DMS153 (cell line): Measurements from ENCODE around the gene ALDH3A1.
A peak's percentile ranks its signal among the peaks of the same experiment; 100 is the strongest.

Source experiments
- DNase-seq: peaks from one replicate; lab custom pipeline; 2025; lab: John Stamatoyannopoulos, UW

The ALDH3A1 gene

DNA sequence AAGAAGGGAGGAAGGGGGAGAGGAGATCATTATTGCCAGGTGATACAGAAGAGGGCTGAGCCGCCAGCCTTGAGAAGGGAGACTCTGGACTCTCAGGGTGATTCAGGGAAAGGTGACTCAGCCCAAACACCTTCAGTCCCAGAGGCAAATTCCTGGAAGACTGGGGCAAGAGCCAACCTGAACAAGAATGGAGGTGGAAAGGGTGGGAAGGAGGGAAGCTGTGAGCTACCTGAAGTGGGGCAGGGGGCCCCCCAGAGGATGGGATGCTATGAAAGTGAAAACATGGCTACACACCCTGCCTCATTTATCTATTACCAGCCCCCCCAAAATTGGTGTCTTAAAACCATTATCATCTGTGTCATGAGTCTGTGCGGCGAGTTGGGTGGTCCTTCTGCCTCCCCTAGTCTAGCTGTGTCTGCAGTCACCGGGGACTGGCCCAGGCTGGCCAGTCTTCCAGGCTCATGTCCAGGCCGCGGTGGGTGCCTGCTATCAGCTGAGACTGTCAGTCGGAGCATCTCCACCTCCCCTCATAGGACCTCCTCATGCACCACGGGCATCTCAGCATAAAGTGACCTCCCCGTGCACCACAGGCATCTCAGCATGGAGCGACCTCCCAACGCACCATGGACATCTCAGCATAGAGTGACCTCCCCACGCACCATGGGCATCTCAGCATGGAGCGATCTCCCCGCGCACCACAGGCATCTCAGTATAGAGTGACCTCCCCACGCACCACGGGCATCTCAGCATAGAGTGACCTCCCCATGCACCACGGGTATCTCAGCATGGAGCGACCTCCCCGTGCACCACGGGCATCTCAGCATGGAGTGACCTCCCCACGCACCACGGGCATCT is 28.5 kb downstream of the ALDH3A1 start:
- no peak for DNase-seq

DNA sequence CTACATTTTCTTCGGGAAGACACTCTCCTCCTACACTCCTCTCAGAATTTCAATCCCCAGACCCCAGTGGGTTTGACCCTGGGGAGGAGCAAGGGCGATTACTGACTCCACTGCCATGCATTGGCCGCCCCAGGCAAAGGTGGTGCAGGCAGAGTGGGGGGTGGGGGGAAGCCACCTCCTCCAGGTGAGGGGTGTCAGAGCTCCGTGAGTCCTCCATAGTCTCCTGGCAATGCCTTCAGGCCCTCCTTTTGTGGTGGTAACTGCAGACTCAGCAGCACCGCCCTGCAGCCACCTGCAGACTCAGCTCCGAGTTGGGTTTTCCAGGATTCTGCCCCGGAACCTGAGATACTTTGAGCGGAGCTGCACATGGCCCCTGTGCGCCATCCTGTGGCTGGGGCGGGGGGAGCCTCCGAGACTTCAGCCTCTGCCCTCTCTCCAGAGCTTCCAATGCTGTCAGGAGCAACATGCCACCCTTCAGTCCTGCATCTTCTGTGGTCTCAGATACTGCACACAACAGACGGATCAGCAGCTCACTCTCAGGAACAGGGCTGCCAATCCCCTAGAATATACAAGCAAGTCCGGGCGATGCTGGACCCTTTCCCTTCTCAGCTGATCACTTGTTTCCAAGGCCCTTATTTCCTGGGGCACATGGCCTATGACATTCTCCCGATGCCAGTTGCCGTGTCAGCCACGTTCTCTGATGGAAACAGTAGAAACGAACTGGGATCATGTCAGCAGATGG is 29.3 kb downstream of the ALDH3A1 start:
- DNase-seq, result no peak

DNA sequence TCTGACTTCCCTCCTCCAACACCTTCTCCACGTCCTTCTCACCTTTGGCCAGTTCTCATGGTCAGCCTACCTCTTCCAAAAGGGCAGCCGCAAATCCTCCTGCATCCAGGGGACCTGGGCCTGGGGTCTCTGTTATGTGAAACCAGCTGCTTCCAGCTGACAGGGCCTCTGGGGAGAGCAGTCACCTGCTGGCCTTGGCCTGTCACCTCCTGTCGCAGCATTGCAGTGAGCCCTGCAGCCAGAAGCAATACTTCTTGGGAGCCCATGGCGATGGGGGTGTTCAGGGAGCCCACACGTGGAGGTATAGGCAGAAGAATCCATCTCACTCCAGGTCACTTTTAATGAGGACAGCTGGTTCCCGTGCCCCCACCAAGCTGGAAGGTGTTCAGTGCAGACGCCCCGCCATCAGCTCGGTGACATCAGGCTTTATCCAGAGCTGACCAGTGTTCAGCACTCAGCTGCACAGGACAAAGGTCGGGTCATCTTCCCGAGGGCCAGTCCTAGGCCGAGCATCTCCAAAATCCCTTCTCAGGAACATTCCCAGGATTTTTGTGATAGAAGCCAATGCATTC is 30.0 kb downstream of the ALDH3A1 start:
- DNase-seq, result no peak

DNA sequence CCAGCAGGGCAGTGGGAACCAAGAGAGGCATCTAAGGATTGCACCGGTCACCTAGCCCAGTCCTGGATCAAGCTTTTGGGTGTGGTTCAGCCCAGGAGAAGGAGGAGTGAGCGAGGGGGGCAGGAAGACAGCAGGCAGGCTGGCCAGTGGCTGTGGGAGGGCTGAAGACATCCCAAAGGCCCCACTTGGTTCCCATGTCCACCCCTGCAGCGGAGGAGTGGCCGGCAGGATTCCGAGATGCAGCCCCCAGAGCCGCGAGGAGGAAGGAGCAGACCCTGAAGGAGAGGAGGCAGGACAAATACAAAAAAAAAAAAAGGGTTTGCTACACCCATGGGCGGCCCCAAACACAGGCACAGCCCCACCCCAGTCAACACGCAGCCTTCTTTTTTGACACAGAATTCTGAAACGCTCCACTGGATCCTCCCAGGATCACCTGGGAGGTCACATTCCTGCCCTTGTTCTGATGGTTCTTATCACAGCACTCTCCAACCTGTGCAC is 30.6 kb downstream of the ALDH3A1 start:
- DNase-seq, result no peak

DNA sequence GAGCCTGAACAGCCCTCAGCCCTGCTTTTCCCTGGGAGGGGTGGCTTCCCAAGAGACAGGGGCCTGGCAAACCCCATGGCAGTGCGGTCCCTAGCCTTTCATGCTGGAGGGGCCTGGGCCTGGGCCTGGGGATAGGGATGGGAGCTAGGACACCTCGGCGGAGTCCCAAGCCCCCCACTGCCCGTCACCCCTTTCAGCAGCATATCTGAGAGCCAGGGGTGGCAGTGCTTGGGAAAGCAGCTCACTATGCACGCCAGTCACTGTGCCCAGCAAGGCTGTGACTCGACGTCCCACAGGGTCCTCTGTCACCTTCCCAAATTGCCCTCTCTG is 31.1 kb downstream of the ALDH3A1 start:
- no peak for DNase-seq

DNA sequence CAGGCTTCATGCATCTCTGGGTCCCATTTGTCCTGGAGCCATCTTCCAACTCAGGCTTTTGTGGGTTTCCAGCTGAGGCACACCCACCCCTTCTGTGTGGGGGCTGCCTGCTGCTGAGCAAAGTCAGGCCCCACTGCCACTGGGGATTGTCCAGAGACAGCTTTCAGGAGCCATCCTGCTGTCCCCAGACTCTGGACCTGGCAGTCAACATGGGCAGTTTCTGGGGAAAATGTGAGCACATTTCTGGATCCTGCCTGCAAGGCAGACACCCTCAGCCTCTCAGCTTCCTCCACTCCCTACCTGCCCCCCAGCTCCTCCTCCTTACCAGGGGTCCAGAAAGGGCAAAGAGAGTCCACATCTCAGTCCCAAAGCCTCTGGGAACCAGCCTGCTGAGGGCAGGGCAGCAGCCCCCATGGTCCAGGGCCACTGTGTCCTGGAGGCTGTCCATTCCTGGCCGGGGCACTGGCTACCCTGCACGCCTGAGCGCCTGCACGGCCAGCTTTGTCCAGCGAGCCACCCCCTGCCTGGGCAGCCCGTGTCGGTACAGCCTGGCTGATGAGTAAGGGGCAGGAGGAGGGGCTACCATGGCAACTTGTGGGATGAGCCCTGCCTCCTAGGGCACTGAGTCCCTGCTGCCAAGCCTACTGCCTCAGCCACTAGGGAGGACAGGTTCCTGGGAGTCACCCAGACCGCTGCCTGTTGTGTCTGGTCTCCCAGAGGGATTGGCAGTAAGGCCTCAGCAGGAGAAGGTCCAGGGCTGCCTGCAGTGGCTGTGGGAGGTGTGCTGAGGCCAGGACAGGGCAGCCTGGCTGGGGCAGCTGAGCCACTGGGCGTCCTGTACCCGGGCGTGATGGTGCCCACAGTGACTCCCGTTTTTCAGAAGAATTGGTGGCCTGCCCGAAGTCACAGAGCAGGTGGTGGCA is 31.7 kb downstream of the ALDH3A1 start, which contains the start of gene SLC47A2:
Gene SLC47A2, minus strand, starts transcription at position 477 of the 923 bp plus-strand sequence. Its CDS starts 29 bp downstream, at position 448.
- no peak for DNase-seq

DNA sequence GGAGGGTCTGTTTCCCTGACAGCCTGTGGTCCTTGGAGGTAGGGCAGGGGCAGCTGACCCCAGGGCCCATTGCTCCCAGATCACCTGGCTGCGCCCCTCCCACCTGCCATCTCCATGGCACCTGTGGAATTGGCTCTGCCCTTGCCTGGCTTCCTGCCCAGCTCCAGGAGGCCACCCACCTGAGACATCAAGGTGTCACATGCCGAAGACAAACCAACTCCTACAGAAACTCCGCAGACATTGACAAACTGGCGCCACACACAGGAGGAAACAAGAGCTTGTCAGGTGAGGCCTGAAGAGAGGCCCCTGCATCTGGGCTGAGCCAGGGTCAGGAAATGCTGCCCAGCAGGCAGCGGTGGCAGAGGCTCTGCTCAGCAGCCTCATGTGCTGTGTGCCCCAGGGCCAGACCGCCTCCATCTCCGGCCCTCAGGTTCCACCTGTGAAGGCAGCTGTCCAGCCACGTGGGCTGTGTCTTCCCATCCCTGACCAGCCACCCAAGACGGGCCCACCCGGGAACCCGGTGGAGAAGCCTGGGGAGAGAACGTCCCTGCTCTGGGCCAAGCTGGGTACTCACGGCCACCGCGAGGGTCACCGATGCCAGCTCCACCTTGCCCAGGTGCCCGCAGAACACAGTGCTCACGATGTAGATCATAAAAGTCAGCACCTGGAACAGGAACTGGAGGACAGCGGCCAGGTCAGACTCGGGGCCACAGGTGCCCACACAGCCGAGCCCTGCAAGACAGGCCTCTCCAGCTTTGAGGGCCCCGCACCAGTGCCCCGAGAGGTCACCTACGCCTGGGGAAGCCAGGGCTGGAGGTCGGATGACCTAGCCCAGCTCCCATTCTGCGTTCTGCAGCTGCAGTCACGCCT is 33.3 kb downstream of the ALDH3A1 start:
- peak; percentile 1 for DNase-seq

DNA sequence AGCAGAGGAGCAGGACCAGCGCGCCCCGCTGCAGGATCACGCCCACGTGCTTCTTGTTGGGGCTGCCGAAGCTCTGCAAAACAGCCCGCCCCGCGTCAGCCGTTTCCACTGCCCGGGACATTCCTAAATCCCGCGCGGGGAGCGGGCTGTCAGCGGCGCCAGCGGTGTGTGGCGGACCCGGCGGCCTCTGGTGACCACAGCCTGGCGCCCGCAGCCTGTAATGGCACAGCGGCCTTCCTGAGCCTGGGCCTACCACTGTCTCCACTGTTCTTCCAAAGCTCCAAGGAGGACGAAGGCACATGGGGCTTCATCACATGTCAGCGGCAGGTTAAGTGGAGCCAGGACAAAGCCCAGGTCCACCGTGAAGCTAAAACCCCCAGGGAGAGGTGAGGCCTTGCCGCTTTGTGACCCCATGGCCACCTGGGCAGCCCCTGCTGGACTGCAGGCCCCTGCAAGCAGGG is 34.2 kb downstream of the ALDH3A1 start:
- DNase-seq, result no peak

DNA sequence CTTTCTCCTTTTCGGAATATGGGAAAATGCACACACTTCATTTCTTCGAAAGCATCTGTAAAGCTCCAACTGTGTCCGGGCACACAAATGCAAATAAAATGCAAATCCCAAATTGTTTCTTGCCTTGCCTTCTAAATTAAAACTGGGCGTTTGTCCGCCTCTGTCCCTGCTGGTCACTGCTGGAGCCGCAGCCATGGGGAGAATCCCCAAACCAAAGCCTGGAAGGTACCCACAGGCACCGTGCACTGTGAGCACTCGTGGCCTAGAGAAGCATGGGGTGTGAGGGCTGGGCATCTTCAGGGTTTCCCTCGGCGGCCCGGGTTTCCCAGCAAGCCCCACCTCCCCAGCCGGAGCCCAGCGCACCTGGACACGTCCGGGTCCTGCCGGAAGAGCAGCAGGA is 34.6 kb downstream of the ALDH3A1 start:
- DNase-seq, result no peak

DNA sequence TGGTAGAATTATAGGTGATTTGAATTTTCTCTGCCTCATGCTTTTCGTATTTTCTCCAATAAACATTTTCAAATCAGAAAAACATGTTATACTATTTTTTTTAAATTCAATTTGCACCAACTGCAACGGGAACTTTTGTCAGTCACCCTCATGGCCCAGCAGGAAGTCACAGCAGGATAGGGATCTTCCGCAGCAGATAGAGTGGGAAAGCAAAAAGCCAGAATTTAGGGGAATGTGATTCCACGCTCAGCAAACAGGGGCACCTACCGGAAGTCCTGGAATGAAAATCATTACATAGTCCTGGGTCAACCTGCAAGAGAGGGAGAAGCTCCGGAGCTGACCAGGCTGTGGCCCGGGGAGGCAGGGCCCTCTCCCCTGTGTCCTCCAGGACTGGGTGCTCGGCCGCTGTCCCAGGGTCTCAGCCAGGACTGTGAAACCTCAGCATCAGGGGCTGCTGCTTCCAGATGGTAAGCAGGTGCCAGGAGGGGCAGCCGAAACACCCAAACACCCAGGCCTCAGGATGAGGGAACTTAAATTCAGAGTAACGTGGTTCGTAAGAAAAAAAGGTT is 35.6 kb downstream of the ALDH3A1 start:
- no peak for DNase-seq

DNA sequence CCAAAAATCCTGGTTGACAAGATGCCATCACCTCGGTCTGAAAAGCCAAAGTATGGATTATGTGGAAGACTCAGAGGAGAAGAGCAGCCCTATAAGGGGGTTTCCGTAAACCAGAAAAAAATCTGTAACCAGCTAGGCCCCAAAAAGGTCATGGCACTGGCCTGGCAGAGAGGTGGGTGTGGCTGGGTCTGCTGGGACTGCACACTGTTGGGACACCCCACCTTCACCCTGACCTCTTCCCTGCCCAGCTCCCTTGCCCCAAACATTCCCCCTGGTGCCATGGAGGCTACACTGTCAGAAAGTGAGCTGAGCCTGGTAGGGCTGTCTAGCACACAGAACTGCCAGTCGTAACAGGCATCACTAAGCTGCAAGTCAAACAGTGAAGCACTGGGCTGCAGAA is 38.3 kb downstream of the ALDH3A1 start:
- no peak for DNase-seq

DNA sequence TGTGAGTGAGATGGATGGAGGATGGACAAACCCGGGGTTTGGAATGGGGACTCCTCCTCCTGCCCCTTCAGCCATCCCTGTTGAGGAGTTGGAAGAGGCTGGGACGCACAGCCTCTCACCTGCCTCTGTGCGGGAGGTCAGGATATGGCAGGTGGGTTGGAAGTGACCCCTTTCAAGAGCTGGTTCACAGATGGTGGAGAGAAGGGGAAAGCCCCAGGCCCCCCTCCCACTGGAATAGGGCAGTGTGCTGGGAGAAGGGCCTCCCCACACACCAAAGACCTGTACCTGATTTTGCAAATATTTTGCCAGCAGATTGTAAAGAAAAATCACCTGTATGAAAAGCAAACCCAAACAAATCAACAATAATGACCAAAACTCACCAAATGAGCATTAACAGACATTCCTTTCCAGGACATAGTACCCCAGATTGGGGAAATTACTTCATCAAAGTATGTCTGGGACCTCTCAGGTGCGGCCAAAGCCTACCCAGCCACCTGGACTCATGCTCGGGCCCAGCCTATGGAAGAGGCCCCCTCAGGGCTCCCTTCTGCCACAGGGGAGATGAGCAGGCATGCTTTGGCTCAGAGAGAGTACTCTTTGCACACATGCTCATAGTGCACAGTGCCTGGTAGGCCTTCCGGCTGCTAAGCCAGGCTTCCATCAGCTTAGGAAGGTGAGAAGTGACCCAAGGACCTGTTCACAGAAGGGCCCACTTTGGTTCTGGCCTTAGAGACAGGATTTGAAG is 39.5 kb downstream of the ALDH3A1 start:
- no peak for DNase-seq

DNA sequence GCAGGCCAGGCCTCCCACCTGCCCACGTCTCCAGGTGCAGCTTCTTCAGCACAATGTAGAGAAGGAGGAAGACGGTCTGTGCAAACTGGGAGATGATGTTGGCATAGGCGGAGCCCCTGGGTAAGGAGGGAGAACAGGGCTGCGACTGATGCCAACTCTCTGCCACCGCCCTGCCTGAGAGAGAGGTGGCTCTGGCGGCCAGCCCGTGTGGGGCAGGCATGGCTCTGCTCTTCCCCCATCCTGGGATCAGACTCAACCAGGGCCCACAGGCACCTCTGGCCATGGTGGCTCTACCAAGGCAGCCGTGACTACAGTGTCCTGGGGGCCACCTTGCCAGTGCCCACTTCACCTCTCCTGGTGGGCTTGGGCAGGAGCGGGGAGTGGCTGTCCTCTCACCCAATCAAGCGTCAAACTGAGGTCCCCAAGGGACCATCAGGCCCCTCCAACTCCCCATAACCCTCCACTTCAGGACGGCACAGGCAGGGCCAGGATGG is 40.3 kb downstream of the ALDH3A1 start:
- no peak for DNase-seq

DNA sequence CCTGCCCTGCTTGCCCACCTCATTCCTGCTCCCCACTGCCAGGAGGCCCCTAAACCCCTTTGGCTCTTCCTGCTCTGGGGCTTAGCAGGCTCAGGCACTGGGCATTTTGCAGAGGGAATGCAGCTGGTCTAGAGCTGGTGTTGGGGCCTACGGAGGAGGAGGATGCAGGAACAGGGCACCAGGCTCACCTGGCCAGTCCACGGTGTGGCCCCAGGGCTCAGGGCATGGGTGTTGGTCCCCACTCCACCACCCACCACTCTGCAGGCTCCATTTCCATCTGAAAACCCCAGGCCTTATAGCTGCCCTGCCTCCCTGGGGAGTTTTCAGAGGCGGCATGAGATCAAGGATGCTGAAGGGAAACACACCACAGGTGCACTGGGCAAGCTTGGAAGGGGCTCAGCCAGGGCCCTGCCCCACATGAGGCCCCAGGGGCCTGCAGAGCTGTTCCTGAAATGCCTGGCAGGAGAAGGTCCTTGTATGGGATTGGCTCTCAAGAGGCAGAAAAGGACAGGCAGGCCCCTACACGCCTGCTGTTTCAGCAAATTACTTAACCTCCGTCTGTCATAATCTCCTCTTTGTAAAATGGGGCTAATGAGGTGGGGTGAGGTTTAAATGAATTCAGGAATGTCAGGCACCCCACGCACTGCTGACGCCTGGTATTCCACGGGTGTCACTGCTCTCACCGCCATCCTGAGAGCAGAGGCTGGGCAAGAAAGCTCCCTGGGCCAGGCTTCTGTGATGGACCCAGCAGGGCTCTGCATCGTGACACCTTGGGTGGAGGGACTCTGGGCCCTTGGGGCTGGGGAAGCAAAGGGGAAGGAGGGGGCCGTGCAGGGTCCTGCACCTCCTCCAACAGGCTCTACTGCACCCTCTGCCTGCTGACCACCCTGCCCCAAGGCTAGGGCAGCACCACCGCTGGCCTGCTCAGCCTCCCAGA is 41.0 kb downstream of the ALDH3A1 start:
- DNase-seq, result peak; percentile 46

DNA sequence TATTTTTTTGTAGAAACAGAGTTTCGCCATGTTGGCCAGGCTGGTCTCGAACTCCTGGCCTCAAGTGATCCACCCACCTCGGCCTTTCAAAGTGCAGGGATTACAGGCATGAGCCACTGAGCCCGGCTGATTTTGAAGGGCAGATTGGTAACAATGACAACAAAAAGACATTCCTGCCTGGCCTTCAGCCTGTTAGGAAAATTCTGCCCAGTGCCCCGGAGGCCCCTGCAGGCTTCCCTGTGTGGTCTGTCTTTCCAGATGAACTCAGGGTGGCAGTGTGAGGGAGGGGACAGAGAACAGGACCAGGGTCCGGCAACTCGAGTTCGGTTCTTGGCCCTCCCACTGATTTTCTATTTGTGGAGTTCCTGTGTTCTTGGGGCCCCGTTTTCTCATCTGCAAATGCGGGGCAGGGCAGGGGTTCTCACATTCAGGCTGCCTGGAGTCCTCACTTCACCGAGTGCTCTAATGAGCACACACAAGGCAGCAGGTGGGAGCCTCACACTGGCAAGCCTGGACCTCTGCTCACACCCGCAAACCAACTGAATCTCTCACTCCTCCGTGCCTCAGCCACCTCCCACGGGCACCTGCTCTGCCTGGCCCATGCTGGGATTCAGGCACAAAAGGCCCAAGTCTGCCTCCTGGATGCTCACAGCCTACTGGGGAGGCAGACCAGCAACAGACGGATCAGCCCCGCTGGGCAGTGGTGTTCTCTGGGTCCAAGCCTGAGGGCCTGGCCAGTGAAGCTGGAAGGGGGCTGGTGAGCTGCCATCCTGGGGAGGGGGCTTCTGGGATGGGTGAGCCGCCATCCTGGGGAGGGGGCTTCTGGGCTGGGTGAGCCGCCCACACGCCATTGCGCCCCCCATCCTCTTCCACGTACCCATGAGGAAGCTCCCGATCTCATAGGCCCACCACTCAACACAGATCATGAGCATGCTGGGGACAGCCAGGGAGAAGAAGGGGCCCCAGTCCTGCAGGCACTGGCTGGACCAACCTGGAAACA is 42.0 kb downstream of the ALDH3A1 start:
- DNase-seq, result no peak

DNA sequence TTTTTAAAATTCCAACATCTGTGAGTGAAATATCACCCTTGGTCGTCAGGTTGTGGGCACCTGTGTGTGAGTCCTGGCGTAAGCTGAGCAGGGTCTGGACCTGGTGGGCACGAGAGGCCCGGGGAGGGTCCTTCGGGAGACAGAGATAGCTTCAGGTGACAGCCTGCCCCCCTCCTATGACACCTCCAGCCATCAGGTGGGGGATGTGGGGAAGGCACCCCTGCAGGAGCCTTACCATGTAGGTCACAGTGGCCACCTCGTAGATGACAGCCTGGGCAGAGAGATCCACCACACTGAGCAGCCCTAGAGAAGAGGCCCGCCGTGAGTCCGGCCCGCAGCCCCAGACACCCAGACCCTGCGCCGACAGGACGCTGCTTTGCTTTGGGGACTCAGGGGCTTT is 42.9 kb downstream of the ALDH3A1 start:
- DNase-seq, result no peak
